ENCODE data around the gene RALGDS.

GRCh38 chr9:133064241-133065069 lies 56.6 kb downstream of the RALGDS start:
- TF ChIP-seq, protein P1, sequence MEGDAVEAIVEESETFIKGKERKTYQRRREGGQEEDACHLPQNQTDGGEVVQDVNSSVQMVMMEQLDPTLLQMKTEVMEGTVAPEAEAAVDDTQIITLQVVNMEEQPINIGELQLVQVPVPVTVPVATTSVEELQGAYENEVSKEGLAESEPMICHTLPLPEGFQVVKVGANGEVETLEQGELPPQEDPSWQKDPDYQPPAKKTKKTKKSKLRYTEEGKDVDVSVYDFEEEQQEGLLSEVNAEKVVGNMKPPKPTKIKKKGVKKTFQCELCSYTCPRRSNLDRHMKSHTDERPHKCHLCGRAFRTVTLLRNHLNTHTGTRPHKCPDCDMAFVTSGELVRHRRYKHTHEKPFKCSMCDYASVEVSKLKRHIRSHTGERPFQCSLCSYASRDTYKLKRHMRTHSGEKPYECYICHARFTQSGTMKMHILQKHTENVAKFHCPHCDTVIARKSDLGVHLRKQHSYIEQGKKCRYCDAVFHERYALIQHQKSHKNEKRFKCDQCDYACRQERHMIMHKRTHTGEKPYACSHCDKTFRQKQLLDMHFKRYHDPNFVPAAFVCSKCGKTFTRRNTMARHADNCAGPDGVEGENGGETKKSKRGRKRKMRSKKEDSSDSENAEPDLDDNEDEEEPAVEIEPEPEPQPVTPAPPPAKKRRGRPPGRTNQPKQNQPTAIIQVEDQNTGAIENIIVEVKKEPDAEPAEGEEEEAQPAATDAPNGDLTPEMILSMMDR (conservative IDR thresholded peaks at IDR 0.05; ENCODE audit: low read length) = no peak
- TF ChIP-seq EZH2phosphoT487 (IDR thresholded peaks at IDR 0.05; ENCODE audit: borderline replicate concordance, low read depth, low read length) = no peak

Data from OCI-LY7 (cell line).